ENCODE data around the gene PDE5A.

The PDE5A gene

DNA sequence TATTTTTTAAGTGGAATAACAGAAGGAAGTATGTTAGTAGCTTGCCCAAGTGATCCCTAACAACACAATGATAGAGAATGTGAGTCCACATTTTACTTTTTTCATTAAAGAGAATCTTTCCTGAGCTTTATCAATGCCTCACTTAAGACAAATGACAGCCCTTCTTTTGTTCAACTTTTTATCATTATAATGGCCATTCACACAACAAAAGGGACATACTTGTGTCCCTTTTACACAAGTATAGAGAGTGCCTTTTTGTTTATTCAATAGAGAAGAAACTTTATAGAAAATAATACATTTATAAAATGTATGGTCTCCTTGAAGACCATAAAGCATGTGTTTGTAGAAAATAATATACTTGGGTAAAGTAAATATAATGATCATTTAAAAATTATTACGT is 96.3 kb downstream of the PDE5A start:
- H3K4me3 Mint-ChIP-seq = no peak overlapping the region
- DNase-seq = no peak
- H3K27me3 Mint-ChIP-seq = no peaks in the 10 kb centered on the region
- no peak for ATAC-seq (replicated peaks)
- peaks cover 7 to 10% of the 10 kb centered on the region in 2 donors for H3K4me1 Mint-ChIP-seq
- peaks cover 0 to 2% of the 10 kb centered on the region in 2 donors for H3K9me3 Mint-ChIP-seq
- H3K36me3 Mint-ChIP-seq = peaks cover 12 to 33% of the 10 kb centered on the region in 2 donors
- H3K27ac Mint-ChIP-seq = no peak overlapping the region

DNA sequence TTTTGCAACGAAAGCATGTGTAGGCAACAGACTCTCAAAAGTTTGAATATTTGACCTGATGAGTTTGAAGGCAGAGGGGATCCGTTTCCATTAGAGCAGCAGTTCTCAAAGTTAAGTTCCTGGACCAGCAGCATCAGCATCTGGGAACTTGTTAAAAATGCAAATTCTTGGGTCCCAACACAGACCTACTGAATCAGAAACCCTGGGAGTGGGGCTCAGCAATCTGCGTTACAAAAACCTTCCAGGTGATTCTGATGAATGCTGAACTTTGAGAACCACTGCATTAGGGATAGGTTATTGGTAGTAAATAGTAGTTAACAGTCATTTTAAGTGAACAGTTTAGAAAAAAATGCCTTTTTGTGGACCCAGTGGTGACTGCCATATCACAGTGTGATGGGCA is 98.8 kb downstream of the PDE5A start:
- H3K27ac Mint-ChIP-seq = no peak overlapping the region
- no peak overlapping the region for H3K4me3 Mint-ChIP-seq
- no peaks in the 10 kb centered on the region for H3K27me3 Mint-ChIP-seq
- peaks cover 0 to 2% of the 10 kb centered on the region in 2 donors for H3K9me3 Mint-ChIP-seq
- DNase-seq = no peak
- ATAC-seq (replicated peaks) = no peak
- peaks cover 12 to 35% of the 10 kb centered on the region in 2 donors for H3K36me3 Mint-ChIP-seq
- no peaks in the 10 kb centered on the region for H3K4me1 Mint-ChIP-seq

DNA sequence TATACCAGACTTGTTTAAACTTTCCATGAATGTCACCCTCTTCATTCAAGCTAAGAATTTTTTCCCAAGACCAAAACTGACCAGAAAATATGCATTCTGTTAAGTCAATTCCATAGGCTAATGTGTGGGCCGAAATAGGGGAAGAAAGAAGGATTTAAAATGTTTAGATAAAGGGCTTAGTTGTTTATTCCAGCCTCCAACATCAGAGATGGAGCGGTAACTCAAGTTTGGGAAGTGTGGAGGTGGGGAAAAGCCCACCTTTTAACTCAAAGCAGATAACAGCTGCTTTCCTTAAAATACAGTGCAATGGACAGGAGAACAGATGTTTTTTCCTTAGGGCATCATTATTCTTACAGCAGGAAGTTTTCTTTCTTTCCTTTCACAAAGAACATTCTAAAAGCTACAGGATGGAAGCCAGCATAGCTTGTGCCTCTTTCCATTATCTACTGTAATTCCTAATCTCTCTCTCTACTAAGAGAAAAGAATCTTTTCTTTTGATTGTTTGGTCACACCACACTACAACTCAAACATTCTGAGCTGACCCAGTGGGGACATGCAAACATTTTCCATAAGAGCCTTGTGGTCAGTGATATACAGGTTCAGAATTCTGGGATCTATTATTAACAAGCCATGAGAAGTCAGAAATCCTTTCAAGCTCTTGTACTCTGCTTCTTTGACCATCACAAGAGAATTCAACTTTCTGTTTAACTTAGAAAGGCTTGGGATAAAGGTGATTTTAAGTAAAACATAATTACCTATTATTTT is 101.6 kb downstream of the PDE5A start:
- peaks cover 8 to 30% of the 10 kb centered on the region in 2 donors for H3K36me3 Mint-ChIP-seq
- H3K27ac Mint-ChIP-seq = no peak overlapping the region
- H3K4me1 Mint-ChIP-seq = no peaks in the 10 kb centered on the region
- DNase-seq (no peak), ATAC-seq (replicated peaks) (no peak)
- no peaks in the 10 kb centered on the region for H3K9me3 Mint-ChIP-seq
- no peaks in the 10 kb centered on the region for H3K27me3 Mint-ChIP-seq
- no peak overlapping the region for H3K4me3 Mint-ChIP-seq

DNA sequence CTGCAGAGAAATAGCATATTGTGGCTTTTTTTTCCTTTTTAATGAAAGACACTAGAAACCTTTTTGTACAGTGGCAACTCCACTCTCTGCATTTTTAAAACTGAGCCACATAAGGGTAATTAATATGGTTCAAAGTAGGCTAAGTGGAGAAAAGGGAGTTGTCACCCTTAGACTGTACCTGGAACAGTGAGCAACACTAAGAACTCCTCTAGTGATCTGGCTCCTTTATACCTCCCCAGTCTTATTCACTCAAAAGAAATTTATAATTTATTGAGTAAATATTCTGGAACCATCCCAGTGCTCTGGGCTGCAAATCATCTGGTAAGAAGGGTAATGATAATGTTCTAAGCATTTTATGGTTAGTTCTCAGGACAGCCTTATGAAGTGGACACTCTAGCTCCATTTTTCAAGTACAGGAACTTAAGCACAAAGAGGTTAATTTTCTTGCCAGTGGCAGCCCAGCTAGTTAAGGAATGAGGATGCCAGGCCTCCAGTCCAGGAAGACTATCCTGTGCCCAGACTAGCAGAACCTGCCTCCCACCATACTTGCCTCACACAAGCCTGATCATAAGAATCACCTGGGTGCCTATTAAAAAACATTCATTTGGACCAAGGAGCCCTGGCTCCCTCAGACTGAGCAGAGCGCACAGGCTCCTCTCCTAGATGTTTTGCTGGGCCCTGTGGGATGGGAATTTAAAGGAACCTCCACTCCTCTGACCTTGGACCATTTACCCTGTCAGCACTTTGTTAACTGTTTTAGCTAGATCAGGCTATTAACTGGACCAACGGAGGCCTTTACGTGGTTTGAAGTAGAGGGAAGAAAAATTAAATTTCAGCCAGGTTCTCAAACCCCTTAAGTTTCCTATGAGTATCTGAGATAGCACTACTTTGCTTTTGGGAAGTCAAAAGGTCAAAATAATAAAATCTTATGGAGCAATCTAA is 102.6 kb downstream of the PDE5A start:
- Mint-ChIP-seq H3K27me3 (no peaks in the 10 kb centered on the region), H3K9me3 (no peaks in the 10 kb centered on the region), H3K4me3 (no peak overlapping the region), H3K4me1 (no peaks in the 10 kb centered on the region), H3K36me3 (peaks cover 8 to 31% of the 10 kb centered on the region in 2 donors), H3K27ac (no peak overlapping the region)
- DNase-seq (no peak), ATAC-seq (replicated peaks) (no peak)

DNA sequence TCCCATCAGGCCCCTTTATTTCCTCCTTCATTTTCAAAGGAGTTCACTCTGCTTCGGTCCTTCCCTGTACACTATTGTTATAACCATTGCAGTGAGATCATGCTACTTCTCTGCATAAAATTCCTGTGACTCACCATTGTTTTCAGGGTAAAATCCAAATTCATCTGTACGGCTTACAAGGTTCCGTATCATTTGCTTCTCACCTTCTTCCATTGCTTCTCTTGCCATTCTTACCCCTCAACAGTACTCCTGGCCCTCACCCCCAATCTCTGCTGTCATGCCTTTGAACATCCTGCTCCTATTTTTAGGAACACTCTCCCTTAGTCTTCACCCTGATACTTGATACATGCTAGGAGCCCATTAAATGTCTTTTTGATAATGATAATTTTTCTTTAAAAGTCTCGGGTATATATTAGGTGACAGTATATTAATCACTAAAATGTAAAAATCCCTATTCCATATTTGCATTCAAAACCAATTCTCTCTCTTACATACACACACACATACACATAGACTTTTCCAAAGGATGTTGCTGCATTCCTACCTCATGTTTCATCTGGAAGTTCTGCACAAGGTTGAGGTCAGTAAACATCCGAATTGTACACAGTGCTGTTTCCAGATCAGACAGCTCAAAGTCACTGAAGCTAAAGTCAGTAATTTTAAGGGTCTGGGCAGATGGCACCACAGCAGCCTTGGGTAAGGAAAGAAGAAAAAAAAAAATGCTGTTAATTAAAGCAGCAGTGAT is 103.4 kb downstream of the PDE5A start:
- H3K36me3 Mint-ChIP-seq = peaks cover 10 to 33% of the 10 kb centered on the region in 2 donors
- H3K27ac Mint-ChIP-seq = no peak overlapping the region
- ATAC-seq (replicated peaks) (no peak), DNase-seq (no peak)
- H3K27me3 Mint-ChIP-seq = no peaks in the 10 kb centered on the region
- no peak overlapping the region for H3K4me3 Mint-ChIP-seq
- H3K9me3 Mint-ChIP-seq = no peaks in the 10 kb centered on the region
- no peaks in the 10 kb centered on the region for H3K4me1 Mint-ChIP-seq

DNA sequence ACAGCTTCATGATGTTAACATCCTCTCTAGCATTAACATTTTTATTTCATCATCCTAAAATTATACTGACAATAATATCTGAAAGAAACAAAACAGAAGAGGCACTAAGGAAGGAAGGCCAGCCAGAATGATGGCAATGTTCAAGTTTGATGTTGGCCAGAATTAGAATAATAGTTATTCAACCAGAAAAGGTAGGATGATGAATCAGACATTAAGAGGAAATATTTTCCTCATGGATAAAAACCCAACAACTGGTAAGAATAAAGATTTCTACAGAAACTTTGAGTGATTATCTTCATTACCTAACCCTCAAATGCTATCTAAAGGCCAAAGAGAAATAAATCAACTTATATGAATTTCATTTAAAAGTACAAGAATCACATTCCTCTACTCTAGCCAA is 105.2 kb downstream of the PDE5A start:
- Mint-ChIP-seq H3K9me3 (no peaks in the 10 kb centered on the region), H3K36me3 (peaks cover 4 to 26% of the 10 kb centered on the region in 2 donors), H3K4me1 (no peaks in the 10 kb centered on the region), H3K27ac (no peak overlapping the region), H3K27me3 (no peaks in the 10 kb centered on the region), H3K4me3 (no peak overlapping the region)
- DNase-seq = no peak
- no peak for ATAC-seq (replicated peaks)

DNA sequence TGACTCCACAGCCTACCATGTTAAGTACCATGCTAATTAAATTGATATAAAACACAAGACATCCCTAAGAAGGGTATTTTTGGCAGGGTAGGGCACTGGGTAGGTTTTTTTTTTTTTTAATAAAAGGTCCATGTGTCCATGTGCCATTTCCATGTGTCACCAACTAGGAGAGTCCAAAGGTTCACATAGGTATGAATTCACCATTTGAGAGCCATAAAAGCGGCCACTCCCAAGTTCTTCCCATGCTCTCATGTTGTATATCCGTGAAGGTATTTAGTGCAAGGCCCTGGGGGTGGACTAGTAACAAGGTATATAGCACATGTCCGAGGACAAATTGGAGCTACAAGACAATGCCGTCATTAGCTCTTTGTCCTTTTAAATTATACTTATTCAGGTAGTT is 107.3 kb downstream of the PDE5A start:
- H3K4me3 Mint-ChIP-seq = no peak overlapping the region
- H3K27ac Mint-ChIP-seq = no peak overlapping the region
- H3K36me3 Mint-ChIP-seq = peaks cover 8 to 26% of the 10 kb centered on the region in 2 donors
- no peaks in the 10 kb centered on the region for H3K4me1 Mint-ChIP-seq
- no peak for DNase-seq
- no peak for ATAC-seq (replicated peaks)
- no peaks in the 10 kb centered on the region for H3K9me3 Mint-ChIP-seq
- no peaks in the 10 kb centered on the region for H3K27me3 Mint-ChIP-seq

DNA sequence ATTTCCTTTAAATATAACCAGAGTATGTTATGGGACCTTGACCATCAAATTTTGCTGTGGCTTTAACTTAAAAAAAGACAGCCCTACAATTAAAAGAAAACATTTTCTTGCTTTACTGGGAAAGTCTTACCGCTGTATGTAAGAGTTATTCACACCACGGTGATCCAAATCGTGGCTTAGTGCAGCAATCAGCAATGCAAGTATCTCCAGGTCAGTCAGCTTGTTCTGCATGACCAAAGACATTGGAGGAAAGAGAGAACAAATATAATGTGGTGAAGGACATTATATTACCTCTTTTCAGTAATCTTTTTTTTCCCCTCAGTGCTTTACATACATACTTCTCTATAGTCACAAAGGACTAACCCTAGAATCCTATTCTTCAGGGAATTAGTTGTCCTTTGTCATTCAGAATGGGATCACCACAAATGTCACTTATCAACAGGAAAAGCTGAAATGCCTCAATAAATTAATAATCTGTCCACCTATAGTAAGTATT is 109.6 kb downstream of the PDE5A start:
- no peaks in the 10 kb centered on the region for H3K27me3 Mint-ChIP-seq
- ATAC-seq (replicated peaks) (no peak), DNase-seq (no peak)
- H3K4me1 Mint-ChIP-seq = no peaks in the 10 kb centered on the region
- no peak overlapping the region for H3K4me3 Mint-ChIP-seq
- H3K27ac Mint-ChIP-seq = no peak overlapping the region
- no peaks in the 10 kb centered on the region for H3K9me3 Mint-ChIP-seq
- peaks cover 8 to 22% of the 10 kb centered on the region in 2 donors for H3K36me3 Mint-ChIP-seq

DNA sequence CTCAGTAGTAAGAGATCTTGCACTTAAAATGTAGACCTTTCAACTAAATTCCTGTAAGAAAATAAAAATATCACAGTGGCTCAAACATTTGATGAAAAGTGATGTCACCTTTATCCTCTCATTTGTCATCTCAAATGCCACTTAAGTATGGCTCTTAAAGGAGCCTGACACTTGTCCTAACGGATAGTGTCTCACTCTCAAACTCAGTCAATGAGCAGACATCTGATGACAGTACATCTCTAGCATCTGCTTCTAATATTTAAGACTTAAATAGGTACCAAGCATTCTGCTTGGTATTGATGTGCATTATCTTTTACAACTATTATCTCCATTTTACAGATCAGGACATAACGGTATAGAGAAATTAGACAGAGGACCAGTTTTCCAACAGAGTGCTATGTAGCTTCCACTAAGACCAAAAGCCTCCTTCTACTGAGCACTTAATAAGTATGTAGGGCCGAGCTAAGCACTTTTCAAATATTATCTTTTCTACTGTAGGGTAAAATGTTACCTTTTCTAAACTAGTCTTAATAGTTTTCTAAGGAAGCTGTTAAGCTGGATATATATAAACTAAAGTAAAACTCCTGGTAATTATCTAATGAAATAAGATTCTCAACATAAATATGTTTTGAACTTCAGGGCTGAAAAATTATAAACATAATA is 110.2 kb downstream of the PDE5A start:
- Mint-ChIP-seq H3K4me1 (no peaks in the 10 kb centered on the region), H3K27ac (no peak overlapping the region), H3K27me3 (no peaks in the 10 kb centered on the region), H3K36me3 (peaks cover 9 to 25% of the 10 kb centered on the region in 2 donors), H3K9me3 (no peaks in the 10 kb centered on the region), H3K4me3 (no peak overlapping the region)
- DNase-seq = no peak
- no peak for ATAC-seq (replicated peaks)

DNA sequence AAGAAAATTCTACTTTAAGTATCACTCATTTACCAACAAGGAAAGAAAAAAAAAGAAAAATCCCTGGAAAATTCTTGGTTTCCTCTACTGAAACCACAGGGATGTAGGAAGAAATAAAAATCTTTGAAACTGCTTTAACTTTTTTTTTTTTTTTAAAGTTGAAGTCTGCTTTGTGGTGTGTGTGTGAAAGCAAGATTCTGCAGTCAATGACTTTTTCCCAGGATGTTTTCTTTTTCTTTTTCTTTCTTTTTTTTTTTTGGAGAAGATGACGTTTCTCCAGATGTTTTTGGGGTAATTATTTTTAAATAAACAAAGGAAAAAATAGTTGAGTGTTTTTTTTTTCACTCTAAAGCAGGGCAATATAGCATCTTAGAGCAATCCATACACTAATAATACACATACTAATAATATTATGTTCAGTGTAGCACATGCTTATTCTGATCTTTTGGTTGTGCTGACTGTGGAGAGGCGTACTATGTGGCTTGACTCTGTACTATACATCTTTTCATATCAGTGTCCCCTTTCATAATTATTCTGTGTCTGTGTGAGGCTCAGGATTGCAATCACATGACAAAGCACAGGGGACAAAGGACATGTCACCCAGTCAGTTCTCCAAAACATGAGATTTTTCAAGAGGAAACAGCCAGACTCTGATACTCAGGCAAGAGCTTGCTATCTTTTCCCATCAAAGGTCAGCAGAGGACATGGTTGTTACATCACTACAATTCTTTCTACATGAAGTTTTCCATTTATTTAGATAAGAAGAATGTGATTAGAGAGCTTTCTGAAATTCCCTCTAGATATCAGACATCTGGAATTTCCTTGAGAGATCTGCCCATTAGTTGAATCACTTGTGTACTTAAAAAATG is 111.0 kb downstream of the PDE5A start:
- ATAC-seq (replicated peaks) = no peak
- no peaks in the 10 kb centered on the region for H3K27me3 Mint-ChIP-seq
- no peak for DNase-seq
- H3K27ac Mint-ChIP-seq = no peak overlapping the region
- peaks cover 13 to 23% of the 10 kb centered on the region in 2 donors for H3K36me3 Mint-ChIP-seq
- no peak overlapping the region for H3K4me3 Mint-ChIP-seq
- H3K4me1 Mint-ChIP-seq = no peaks in the 10 kb centered on the region
- no peaks in the 10 kb centered on the region for H3K9me3 Mint-ChIP-seq

DNA sequence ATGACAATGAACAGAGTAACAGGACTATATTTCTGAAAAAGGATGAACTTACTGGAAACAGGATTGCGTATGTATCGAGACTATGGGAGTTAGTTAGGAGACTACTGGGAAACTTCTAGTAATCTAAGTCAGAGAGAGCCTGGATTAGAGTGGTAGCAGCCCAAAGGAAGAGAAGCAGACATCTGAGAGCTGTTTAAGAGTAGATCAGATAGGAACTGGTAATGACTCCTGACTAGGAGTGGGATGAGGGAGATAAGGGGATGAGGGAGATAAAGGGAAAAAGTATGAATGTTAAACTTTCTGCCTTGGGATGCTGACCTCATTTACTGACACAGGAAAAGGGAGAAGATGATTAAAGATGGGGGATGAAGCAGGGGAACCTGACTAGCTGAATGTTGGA is 116.2 kb downstream of the PDE5A start:
- DNase-seq (no peak), ATAC-seq (replicated peaks) (no peak)
- peaks cover 14 to 23% of the 10 kb centered on the region in 2 donors for H3K36me3 Mint-ChIP-seq
- no peaks in the 10 kb centered on the region for H3K4me1 Mint-ChIP-seq
- no peak overlapping the region for H3K4me3 Mint-ChIP-seq
- no peak overlapping the region for H3K27ac Mint-ChIP-seq
- H3K27me3 Mint-ChIP-seq = no peaks in the 10 kb centered on the region
- H3K9me3 Mint-ChIP-seq = no peaks in the 10 kb centered on the region

DNA sequence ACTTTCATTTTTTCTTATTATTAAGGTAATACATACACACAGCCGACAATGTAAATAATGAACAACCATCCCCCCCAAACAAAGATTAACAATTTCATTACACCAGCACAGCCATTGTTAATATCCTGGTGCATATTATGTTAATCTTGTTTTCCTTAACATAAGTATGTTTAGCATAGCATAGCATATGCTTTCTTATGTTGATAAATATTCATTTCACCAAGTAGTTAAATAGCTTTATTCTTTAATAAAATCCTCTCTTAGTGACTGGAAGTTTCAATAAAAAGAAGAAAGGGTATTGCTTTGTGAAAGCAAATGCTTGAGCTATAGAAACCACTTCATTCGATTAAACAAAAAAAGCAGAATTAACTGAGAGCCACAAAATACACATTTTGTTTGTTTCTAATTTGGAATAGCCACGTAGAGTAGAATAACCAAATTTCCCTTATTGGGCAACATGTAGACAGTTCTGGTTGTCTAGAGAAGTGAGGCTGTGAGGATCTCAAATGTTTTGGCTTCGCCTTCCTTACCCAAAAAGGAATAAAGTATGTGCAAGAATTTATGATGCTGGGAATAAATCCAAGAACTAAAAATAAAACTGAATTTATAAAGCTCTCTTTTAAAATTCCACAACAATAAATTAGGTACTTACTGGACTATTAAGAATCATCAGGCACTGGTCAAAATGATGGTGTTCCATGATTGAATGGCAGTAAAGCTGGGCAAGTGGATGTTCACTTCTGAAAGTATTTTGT is 118.0 kb downstream of the PDE5A start:
- H3K4me3 Mint-ChIP-seq = no peak overlapping the region
- no peak for ATAC-seq (replicated peaks)
- H3K9me3 Mint-ChIP-seq = no peaks in the 10 kb centered on the region
- no peak overlapping the region for H3K27ac Mint-ChIP-seq
- no peaks in the 10 kb centered on the region for H3K4me1 Mint-ChIP-seq
- peaks cover 14 to 29% of the 10 kb centered on the region in 2 donors for H3K36me3 Mint-ChIP-seq
- no peak for DNase-seq
- H3K27me3 Mint-ChIP-seq = no peaks in the 10 kb centered on the region
